Measurements from ENCODE around the gene ING2. TPM values are rescaled to one million over a fixed set of nuclear protein-coding genes. Genes with fewer than 3 reads are reported as not detected.
"Not testable (repeated sequence)": the region's sequence is repeated elsewhere in the genome, so short reads cannot be mapped to it uniquely, and the experiment has no call there.

ING2 gene
- polyA plus RNA-seq, 6 donors from 2014 or later: 9.2 to 22.1 (median 11.9) TPM

DNA sequence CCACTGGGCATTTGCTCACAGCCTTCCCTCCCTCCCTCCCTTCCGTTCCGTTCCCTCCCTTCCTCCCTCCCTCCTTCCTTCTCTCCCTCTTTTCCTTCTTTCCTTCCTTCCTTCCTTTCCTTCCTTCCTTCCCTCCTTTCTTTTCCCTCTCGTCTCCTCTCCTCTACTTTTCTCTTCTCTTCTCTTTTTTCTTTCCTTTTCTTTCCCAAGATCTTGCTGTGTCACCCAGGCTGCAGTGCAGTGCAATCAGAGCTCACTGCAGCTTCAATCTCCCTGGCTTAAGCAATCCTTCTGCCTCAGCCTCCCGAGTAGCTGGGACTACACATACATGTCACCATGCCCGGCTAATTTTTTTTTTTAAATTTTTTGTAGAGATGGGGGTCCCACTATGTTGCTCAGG is 26.7 kb upstream of the ING2 start:
- no peaks in the 10 kb centered on the region for H3K9me3 Mint-ChIP-seq
- no peak overlapping the region for H3K4me3 Mint-ChIP-seq
- DNase-seq: no peak
- H3K4me1 Mint-ChIP-seq: no peaks in the 10 kb centered on the region
- peak overlapping the region in 2 of 6 donors; percentile 26 to 47 for H3K27ac Mint-ChIP-seq
- peaks cover 4 to 9% (median 6%) of the 10 kb centered on the region in 3 donors for H3K27me3 Mint-ChIP-seq
- ATAC-seq (ENCODE audit: low read depth in 2 of 2): no peak
- no peaks in the 10 kb centered on the region for H3K36me3 Mint-ChIP-seq

DNA sequence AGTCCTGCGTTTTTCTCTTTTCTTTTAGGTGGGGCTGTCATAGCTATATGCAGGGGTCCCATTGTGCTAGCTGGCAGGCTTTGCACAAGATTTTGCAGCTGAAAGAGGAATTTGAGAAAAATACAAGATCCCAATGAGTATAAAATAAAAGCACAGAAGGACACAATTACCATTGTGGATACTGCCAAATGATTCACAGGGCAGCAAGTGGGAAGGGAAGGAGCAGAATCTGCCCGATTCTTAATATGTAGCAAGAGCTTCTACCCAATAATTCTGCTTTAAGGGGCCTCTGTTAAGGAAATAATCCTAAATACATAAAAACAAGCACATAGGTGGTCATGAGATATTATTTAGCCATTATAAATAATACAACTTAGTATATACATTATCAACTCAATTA is 25.9 kb upstream of the ING2 start:
- no peaks in the 10 kb centered on the region for H3K9me3 Mint-ChIP-seq

DNA sequence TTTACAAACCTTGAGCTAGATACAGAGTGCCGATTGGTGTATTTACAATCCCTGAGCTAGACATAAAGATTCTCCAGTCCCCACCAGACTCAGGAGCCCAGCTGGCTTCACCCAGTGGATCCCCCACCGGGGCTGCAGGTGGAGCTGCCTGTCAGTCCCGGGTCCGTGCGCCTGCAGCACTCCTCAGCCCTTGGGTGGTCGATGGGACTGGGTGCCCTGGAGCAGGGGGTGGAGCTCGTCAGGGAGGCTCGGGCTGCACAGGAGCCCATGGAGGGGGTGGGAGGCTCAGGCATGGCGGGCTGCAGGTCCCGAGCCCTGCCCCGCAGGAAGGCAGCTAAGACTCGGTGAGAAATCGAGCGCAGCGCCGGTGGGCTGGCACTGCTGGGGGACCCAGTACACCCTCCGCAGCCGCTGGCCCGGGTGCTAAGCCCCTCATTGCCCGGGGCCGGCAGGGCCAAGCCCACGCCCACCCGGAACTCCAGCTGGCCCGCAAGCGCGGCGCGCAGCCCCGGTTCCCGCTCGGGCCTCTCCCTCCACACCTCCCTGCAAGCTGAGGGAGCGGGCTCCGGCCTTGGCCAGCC is 22.3 kb upstream of the ING2 start:
- ATAC-seq (ENCODE audit: low read depth in 2 of 2); DNase-seq; H3K27me3 Mint-ChIP-seq; H3K9me3 Mint-ChIP-seq; H3K36me3 Mint-ChIP-seq; H3K4me1 Mint-ChIP-seq; H3K4me3 Mint-ChIP-seq; H3K27ac Mint-ChIP-seq: not testable (repeated sequence)

More for the DNA sequence above, 25.9 kb upstream of the ING2 start:
- Mint-ChIP-seq H3K4me3 (no peak overlapping the region), H3K27ac (peak overlapping the region in 1 of 6 donors; percentile 22), H3K36me3 (no peaks in the 10 kb centered on the region), H3K4me1 (no peaks in the 10 kb centered on the region), H3K27me3 (peaks cover 4 to 9% (median 6%) of the 10 kb centered on the region in 3 donors)
- DNase-seq: no peak
- ATAC-seq (ENCODE audit: low read depth in 2 of 2): no peak

- Mint-ChIP-seq H3K4me3 (no peak overlapping the region), H3K27me3 (no peaks in the 10 kb centered on the region), H3K36me3 (no peaks in the 10 kb centered on the region), H3K4me1 (no peaks in the 10 kb centered on the region), H3K9me3 (no peaks in the 10 kb centered on the region), H3K27ac (no peak overlapping the region)
- ATAC-seq (ENCODE audit: low read depth in 2 of 2) (no peak), DNase-seq (no peak)
These were observed 20.9 kb upstream of the ING2 start for GRCh38 chr4:183483997-183484396.

- peaks cover 0 to 2% (median 0%) of the 10 kb centered on the region in 7 donors for H3K9me3 Mint-ChIP-seq
- H3K27me3 Mint-ChIP-seq: no peaks in the 10 kb centered on the region
- H3K4me1 Mint-ChIP-seq: no peaks in the 10 kb centered on the region
- no peak for ATAC-seq (ENCODE audit: low read depth in 2 of 2)
- no peak overlapping the region for H3K4me3 Mint-ChIP-seq
- H3K36me3 Mint-ChIP-seq: no peaks in the 10 kb centered on the region
- H3K27ac Mint-ChIP-seq: no peak overlapping the region
- no peak for DNase-seq
These were observed 19.3 kb upstream of the ING2 start for GRCh38 chr4:183485411-183486160.

GRCh38 chr4:183492791-183493222 is 12.1 kb upstream of the ING2 start:
- DNase-seq: no peak
- H3K4me3 Mint-ChIP-seq: no peak overlapping the region
- H3K4me1 Mint-ChIP-seq: no peaks in the 10 kb centered on the region
- peaks cover 0 to 15% (median 6%) of the 10 kb centered on the region in 7 donors for H3K9me3 Mint-ChIP-seq
- H3K36me3 Mint-ChIP-seq: peaks cover 15 to 18% of the 10 kb centered on the region in 2 donors
- ATAC-seq (ENCODE audit: low read depth in 2 of 2): no peak
- H3K27me3 Mint-ChIP-seq: no peaks in the 10 kb centered on the region
- no peak overlapping the region for H3K27ac Mint-ChIP-seq

DNA sequence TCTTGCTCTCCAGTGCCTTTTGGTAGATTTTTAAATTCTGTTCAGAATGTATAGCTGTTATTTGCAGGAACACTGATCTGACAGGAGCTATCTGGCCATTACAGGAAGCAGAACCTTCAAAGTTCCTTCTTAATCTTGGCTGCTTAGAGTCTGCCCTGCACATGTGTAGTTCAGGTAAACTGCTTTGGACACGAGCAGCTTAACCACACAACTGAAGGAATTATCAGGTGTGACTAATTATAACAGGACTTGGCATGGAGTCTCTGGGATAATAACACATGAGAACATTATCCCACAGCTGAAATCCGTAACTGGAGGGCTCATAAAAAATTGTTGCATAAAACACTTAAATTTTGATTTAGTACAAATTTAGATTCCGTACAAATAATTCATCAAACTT is 11.6 kb upstream of the ING2 start:
- no peaks in the 10 kb centered on the region for H3K27me3 Mint-ChIP-seq

GRCh38 chr4:183495184-183495583 is 9.7 kb upstream of the ING2 start:
- no peak for ATAC-seq (ENCODE audit: low read depth in 2 of 2)
- H3K9me3 Mint-ChIP-seq: peaks cover 0 to 15% (median 6%) of the 10 kb centered on the region in 7 donors
- H3K4me1 Mint-ChIP-seq: no peaks in the 10 kb centered on the region
- no peaks in the 10 kb centered on the region for H3K27me3 Mint-ChIP-seq
- no peak overlapping the region for H3K4me3 Mint-ChIP-seq
- H3K36me3 Mint-ChIP-seq: peaks cover 15 to 18% of the 10 kb centered on the region in 2 donors
- no peak for DNase-seq
- no peak overlapping the region for H3K27ac Mint-ChIP-seq

More for the DNA sequence above, 11.6 kb upstream of the ING2 start:
- no peak overlapping the region for H3K27ac Mint-ChIP-seq
- no peaks in the 10 kb centered on the region for H3K4me1 Mint-ChIP-seq
- peaks cover 15 to 18% of the 10 kb centered on the region in 2 donors for H3K36me3 Mint-ChIP-seq
- DNase-seq (no peak), ATAC-seq (ENCODE audit: low read depth in 2 of 2) (no peak)
- H3K9me3 Mint-ChIP-seq: peaks cover 0 to 15% (median 6%) of the 10 kb centered on the region in 7 donors
- no peak overlapping the region for H3K4me3 Mint-ChIP-seq

GRCh38 chr4:183499389-183499788 is 5.5 kb upstream of the ING2 start:
- Mint-ChIP-seq H3K9me3 (no peaks in the 10 kb centered on the region), H3K27me3 (no peaks in the 10 kb centered on the region), H3K4me3 (no peak overlapping the region), H3K36me3 (peaks cover 0 to 8% of the 10 kb centered on the region in 2 donors), H3K4me1 (peaks cover 9 to 12% (median 12%) of the 10 kb centered on the region in 3 donors), H3K27ac (no peak overlapping the region)
- DNase-seq (no peak), ATAC-seq (ENCODE audit: low read depth in 2 of 2) (no peak)

DNA sequence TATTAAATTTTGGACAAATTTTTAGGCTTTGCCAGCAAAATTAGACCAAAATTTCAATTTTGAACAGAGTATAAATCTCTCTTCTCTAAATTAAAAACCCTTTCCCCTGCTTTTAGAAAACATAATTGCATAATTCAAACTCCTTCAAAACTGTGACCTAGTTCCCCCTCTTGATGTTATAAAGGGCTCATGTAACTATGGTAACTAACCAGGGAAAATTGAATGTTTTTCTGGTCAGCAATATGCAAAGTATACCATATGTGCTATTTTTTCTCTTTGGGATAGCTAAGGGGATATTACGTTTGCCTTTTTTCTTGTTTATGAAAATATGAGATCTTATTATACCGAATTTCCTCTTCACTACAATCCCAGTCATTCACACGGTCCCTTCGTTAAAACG is 5.1 kb upstream of the ING2 start:
- Mint-ChIP-seq H3K9me3 (no peaks in the 10 kb centered on the region), H3K4me1 (peaks cover 9 to 12% (median 12%) of the 10 kb centered on the region in 3 donors), H3K27ac (no peak overlapping the region), H3K4me3 (no peak overlapping the region), H3K27me3 (no peaks in the 10 kb centered on the region), H3K36me3 (peaks cover 0 to 6% of the 10 kb centered on the region in 2 donors)
- DNase-seq: no peak
- no peak for ATAC-seq (ENCODE audit: low read depth in 2 of 2)

GRCh38 chr4:183503497-183504063 is 1.3 kb upstream of the ING2 start:
- no peaks in the 10 kb centered on the region for H3K27me3 Mint-ChIP-seq
- ATAC-seq (ENCODE audit: low read depth in 2 of 2) (peak; percentile 0 to 2), DNase-seq (no peak)

GRCh38 chr4:183504064-183504929 is 561 bp upstream of the ING2 start:
- H3K4me3 Mint-ChIP-seq: peak overlapping the region; percentile 91 to 99 (median 96)

More at GRCh38 chr4:183503497-183504063, 1.3 kb upstream of the ING2 start:
- H3K4me1 Mint-ChIP-seq: peaks cover 9 to 15% (median 12%) of the 10 kb centered on the region in 3 donors
- H3K36me3 Mint-ChIP-seq: no peaks in the 10 kb centered on the region
- no peaks in the 10 kb centered on the region for H3K9me3 Mint-ChIP-seq
- peak overlapping the region; percentile 57 to 99 (median 96) for H3K27ac Mint-ChIP-seq
- peak overlapping the region; percentile 81 to 97 (median 92) for H3K4me3 Mint-ChIP-seq

More at GRCh38 chr4:183504064-183504929, 561 bp upstream of the ING2 start:
- DNase-seq (peak; percentile 100), ATAC-seq (ENCODE audit: low read depth in 2 of 2) (peak; percentile 73 to 75)
- H3K27ac Mint-ChIP-seq: peak overlapping the region; percentile 77 to 99 (median 96)
- H3K27me3 Mint-ChIP-seq: no peaks in the 10 kb centered on the region
- peaks cover 9 to 15% (median 12%) of the 10 kb centered on the region in 3 donors for H3K4me1 Mint-ChIP-seq
- H3K9me3 Mint-ChIP-seq: no peaks in the 10 kb centered on the region
- H3K36me3 Mint-ChIP-seq: no peaks in the 10 kb centered on the region

All from naive B cell (primary cell).